Eye (tissue), 1 donor: Measurements from ENCODE around the gene DOP1A.

ENCODE experiments used
- DNase-seq: peaks from one replicate; pipeline ENCODE4 v3.0.0-alpha.2; 2015

The DOP1A gene

GRCh38 chr6:83202031-83202430, 134.6 kb downstream of the DOP1A start:
- DNase-seq: no peak

- peak; percentile 90 for DNase-seq
Observed at GRCh38 chr6:83215131-83216047, 147.9 kb downstream of the DOP1A start.

- no peak for DNase-seq
Observed at GRCh38 chr6:83216806-83217205, 149.3 kb downstream of the DOP1A start.
